ENCODE measurements around the gene ATP1A1. TPM values are rescaled to one million over a fixed set of nuclear protein-coding genes. Genes with fewer than 3 reads are reported as not detected.

The ATP1A1 gene
- total RNA-seq, 1 experiment from 2014 or later, result 239 TPM

GRCh38 chr1:116434849-116435248 lies 61.8 kb downstream of the ATP1A1 start:
- Mint-ChIP-seq H3K4me1 (peaks cover 7 to 8% of the 10 kb centered on the region in 2 experiments; a peak in 3 of 4 replicates), H3K36me3 (ENCODE audit: insufficient read depth in 1 of 3, low read depth in 3 of 3) (no peaks in the 10 kb centered on the region), H3K4me3 (no peak overlapping the region), H3K27ac (no peak overlapping the region), H3K27me3 (ENCODE audit: low read depth) (peaks cover 1% of the 10 kb centered on the region; the same call in 1 of the 2 replicates), H3K9me3 (no peaks in the 10 kb centered on the region)
- H3K4ac ChIP-seq (ENCODE audit: low read depth, low read length), result no peak overlapping the region
- no peak overlapping the region for H3K18ac ChIP-seq (ENCODE audit: insufficient read length, low read depth, low read length)
- no peaks in the 10 kb centered on the region for H4K20me1 ChIP-seq (ENCODE audit: control insufficient read depth, insufficient read depth, insufficient read length)
- no peak overlapping the region for H3K14ac ChIP-seq (ENCODE audit: insufficient read depth, low read length)
- no CpG with 5 or more reads among the region's 3 CpGs for whole genome bisulfite sequencing (ENCODE audit: extremely low coverage, insufficient read length, low lambda C conversion rate)
- no peaks in the 10 kb centered on the region for H3K79me1 ChIP-seq (ENCODE audit: insufficient read depth, low read depth, low read length, poor library complexity, severe bottlenecking)
- no peak overlapping the region for H2BK15ac ChIP-seq (ENCODE audit: low read depth, low read length)
- H2BK120ac ChIP-seq (ENCODE audit: low read depth, low read length, poor library complexity, severe bottlenecking), result no peak overlapping the region
- H3K23me2 ChIP-seq (ENCODE audit: insufficient read length, low read depth, low read length, poor library complexity, severe bottlenecking), result no peaks in the 10 kb centered on the region
- no peaks in the 10 kb centered on the region for H3K27me3 ChIP-seq (ENCODE audit: insufficient read depth, low read length)
- no peaks in the 10 kb centered on the region for H3K4me1 ChIP-seq (ENCODE audit: insufficient read depth, low read length)
- no peak overlapping the region for H3K9ac ChIP-seq (ENCODE audit: extremely low read depth, insufficient read length, low read length)
- H3K27ac ChIP-seq (ENCODE audit: insufficient read length, low read depth, low read length), result no peak overlapping the region
- no peak overlapping the region for H2AFZ ChIP-seq (ENCODE audit: low read length)
- H4K91ac ChIP-seq (ENCODE audit: insufficient read length, low read depth, low read length), result no peak overlapping the region
- no peaks in the 10 kb centered on the region for H3K9me3 ChIP-seq (ENCODE audit: control insufficient read depth, low read depth, low read length)
- no peak for DNase-seq
- no peak overlapping the region for H4K5ac ChIP-seq (ENCODE audit: insufficient read length, low read depth, low read length)
- no peak overlapping the region for H2BK20ac ChIP-seq (ENCODE audit: low read depth, low read length, poor library complexity, severe bottlenecking)
- TF ChIP-seq, protein P1, sequence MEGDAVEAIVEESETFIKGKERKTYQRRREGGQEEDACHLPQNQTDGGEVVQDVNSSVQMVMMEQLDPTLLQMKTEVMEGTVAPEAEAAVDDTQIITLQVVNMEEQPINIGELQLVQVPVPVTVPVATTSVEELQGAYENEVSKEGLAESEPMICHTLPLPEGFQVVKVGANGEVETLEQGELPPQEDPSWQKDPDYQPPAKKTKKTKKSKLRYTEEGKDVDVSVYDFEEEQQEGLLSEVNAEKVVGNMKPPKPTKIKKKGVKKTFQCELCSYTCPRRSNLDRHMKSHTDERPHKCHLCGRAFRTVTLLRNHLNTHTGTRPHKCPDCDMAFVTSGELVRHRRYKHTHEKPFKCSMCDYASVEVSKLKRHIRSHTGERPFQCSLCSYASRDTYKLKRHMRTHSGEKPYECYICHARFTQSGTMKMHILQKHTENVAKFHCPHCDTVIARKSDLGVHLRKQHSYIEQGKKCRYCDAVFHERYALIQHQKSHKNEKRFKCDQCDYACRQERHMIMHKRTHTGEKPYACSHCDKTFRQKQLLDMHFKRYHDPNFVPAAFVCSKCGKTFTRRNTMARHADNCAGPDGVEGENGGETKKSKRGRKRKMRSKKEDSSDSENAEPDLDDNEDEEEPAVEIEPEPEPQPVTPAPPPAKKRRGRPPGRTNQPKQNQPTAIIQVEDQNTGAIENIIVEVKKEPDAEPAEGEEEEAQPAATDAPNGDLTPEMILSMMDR (conservative IDR thresholded peaks at IDR 0.05), result no peak
- H3K23ac ChIP-seq (ENCODE audit: insufficient read length, low read depth, low read length), result no peak overlapping the region
- H2BK12ac ChIP-seq (ENCODE audit: insufficient read length, low read depth, low read length), result no peak overlapping the region
- H4K8ac ChIP-seq (replicated peaks; ENCODE audit: insufficient read length, low read depth, low read length), result no peak overlapping the region
- no peak overlapping the region for H3K56ac ChIP-seq (ENCODE audit: insufficient read length, low read depth, low read length)
- no peaks in the 10 kb centered on the region for H3K79me2 ChIP-seq (ENCODE audit: insufficient read depth, low read length)
- no peak overlapping the region for H2BK5ac ChIP-seq (ENCODE audit: insufficient read length, low read length)
- H3T11ph ChIP-seq (ENCODE audit: low read length), result no peak overlapping the region
- H3K4me2 ChIP-seq (ENCODE audit: insufficient read depth, insufficient read length, low read length), result no peak overlapping the region
- no peak overlapping the region for H2AK5ac ChIP-seq (ENCODE audit: insufficient read length, low read length)

Measured in H9 (cell line).